Stimulated activated effector memory CD8-positive, alpha-beta T cell treated with anti-CD3 and anti-CD28 coated beads, Interleukin-12 subunit alpha, Interleukin-12 subunit beta, amount 100 ng/mL, for 72 hours (primary cell): ENCODE data around the gene TXNRD1.
"Not testable (repeated sequence)": the region's sequence is repeated elsewhere in the genome, so short reads cannot be mapped to it uniquely, and the experiment has no call there.

Experiments used
- ATAC-seq: fragments of 150-1000 bp; cut with Tn5 transposase; 2 replicates; pipeline ENCODE4 v1.10.0; 2021
- DNase-seq, 2 donors: peaks; one replicate each; pipeline ENCODE4 v3.0.0; 2021 to 2022; ENCODE audit warnings: low spot score in 2 of 2
- H3K27ac Mint-ChIP-seq: one replicate; pipeline ENCODE4 v1.8.0; 2022; ENCODE audit warnings: mild to moderate bottlenecking, mixed read lengths
- H3K36me3 Mint-ChIP-seq: one replicate; pipeline ENCODE4 v1.8.0; 2022; ENCODE audit warnings: mild to moderate bottlenecking, mixed read lengths
- H3K4me1 Mint-ChIP-seq: one replicate; pipeline ENCODE4 v1.8.0; 2022; ENCODE audit warnings: mixed read lengths
- H3K4me3 Mint-ChIP-seq: one replicate; pipeline ENCODE4 v1.8.0; 2022; ENCODE audit warnings: mild to moderate bottlenecking, mixed read lengths
- H3K9me3 Mint-ChIP-seq: one replicate; pipeline ENCODE4 v1.8.0; 2022; ENCODE audit warnings: mixed read lengths

The TXNRD1 gene

GRCh38 chr12:104376650-104377513 lies 161.3 kb downstream of the TXNRD1 start:
- no peak for DNase-seq
- Mint-ChIP-seq H3K9me3 (no peaks in the 10 kb centered on the region), H3K36me3 (no peaks in the 10 kb centered on the region), H3K4me3 (no peak overlapping the region), H3K27ac (peak overlapping the region; percentile 29), H3K4me1 (peaks cover 12% of the 10 kb centered on the region)
- ATAC-seq, result no peak

GRCh38 chr12:104377514-104377812 lies 161.9 kb downstream of the TXNRD1 start:
- peaks cover 12% of the 10 kb centered on the region for H3K4me1 Mint-ChIP-seq
- ATAC-seq (no peak), DNase-seq (no peak)
- H3K27ac Mint-ChIP-seq, result peak overlapping the region; percentile 29
- H3K9me3 Mint-ChIP-seq, result no peaks in the 10 kb centered on the region
- H3K36me3 Mint-ChIP-seq, result no peaks in the 10 kb centered on the region
- H3K4me3 Mint-ChIP-seq, result no peak overlapping the region

- no peaks in the 10 kb centered on the region for H3K36me3 Mint-ChIP-seq
- H3K4me1 Mint-ChIP-seq, result peaks cover 11% of the 10 kb centered on the region
- H3K4me3 Mint-ChIP-seq, result no peak overlapping the region
- no peak overlapping the region for H3K27ac Mint-ChIP-seq
- DNase-seq (no peak), ATAC-seq (no peak)
- no peaks in the 10 kb centered on the region for H3K9me3 Mint-ChIP-seq
These were observed 162.8 kb downstream of the TXNRD1 start for GRCh38 chr12:104378427-104378826.

DNA sequence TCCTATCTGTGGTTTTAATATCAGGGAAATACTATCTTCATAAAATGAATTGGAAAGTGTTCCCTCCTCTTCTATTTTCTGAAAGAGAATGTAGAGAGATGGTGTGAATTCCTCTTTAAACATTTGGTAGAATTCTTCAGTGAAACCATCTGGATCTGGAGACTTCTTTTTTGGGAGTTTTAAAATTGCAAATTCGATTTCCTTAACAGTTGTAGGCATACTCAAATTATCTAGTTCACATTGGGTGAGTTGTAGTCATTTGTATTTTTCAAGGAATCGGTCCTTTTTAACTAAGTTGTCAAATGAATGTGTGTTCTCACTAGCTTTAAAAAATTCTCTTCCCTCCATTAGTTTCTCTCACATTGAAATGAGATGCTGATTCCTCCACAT lies 165.8 kb downstream of the TXNRD1 start:
- H3K4me1 Mint-ChIP-seq, result peaks cover 18% of the 10 kb centered on the region
- ATAC-seq, result no peak
- DNase-seq, result no peak
- no peaks in the 10 kb centered on the region for H3K36me3 Mint-ChIP-seq
- no peak overlapping the region for H3K27ac Mint-ChIP-seq
- H3K4me3 Mint-ChIP-seq, result no peak overlapping the region
- H3K9me3 Mint-ChIP-seq, result no peaks in the 10 kb centered on the region

DNA sequence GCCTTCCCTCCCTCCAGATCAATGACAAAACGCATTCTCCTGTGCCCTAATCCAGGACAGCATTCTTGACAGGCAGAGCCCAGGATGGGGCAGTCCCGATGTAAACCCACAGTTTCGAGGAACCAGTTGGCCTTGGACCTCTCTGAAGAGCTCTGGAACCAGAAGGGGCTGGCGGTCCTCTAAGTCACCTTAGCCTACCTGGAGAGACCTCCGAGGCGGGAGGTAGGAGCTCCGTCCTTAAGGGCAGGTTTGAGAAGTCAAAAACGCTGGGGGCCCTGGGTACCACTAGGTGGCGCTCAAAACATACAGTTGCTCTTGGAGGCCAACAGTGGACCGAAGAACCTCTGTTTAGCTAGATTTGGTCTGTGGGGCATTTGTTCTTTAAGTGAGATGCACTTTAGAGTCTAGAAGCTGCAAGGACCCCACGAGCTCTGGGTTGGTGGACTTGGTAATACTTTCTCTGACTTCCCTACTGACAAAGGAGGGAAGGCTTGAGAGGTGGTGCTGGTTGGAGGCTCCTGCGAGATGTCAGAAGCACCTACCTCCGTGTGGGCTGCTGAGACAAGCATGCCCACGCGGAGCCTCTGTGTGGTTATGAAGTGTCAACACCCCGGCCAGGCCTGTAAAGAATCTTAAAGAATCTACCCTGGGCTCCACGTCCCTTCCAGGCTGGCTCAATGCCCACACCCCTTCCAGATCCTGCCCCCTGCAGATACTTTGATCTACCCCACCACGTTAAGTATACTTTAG lies 166.3 kb downstream of the TXNRD1 start:
- H3K27ac Mint-ChIP-seq, result no peak overlapping the region
- H3K4me1 Mint-ChIP-seq, result peaks cover 18% of the 10 kb centered on the region
- no peaks in the 10 kb centered on the region for H3K9me3 Mint-ChIP-seq
- H3K4me3 Mint-ChIP-seq, result peak overlapping the region; percentile 4
- no peaks in the 10 kb centered on the region for H3K36me3 Mint-ChIP-seq
- ATAC-seq (peak; percentile 81), DNase-seq (peak; percentile 74 to 92)

DNA sequence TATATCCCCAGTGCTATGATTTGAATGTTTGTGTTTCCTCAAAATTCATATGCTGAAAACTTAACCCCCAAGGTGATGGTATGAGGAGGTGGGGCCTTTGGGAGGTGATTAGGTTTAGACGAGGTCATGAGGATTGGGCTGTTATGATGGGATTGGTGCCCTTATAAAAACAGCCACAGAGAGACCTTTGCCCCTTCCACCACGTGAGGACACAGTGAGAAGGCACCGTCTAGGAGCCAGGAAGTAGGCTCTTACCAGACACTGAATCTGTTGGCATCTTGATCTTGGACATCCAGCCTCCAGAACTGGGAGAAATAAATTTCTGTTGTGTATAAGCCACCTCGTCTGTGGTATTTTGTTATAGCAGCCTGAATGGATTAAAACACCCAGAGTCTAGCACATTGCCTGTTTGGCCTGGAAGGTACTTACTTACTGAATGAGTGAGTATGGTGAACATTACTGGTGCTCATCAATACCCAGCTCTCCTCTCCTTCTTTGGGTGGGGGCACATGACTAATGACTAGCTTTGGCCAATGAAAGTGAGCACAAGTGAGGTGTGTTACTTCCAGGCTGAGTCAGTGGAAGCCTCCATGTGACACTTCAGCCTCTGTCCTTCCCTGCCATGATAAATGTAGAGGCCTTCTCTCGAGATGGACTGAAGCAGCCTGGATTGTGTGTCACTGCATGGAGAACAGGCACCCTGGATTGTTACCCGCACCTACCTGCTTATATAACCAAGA lies 168.7 kb downstream of the TXNRD1 start:
- ATAC-seq (peak; percentile 86), DNase-seq (no peak)
- no peaks in the 10 kb centered on the region for H3K36me3 Mint-ChIP-seq
- H3K4me3 Mint-ChIP-seq, result no peak overlapping the region
- H3K27ac Mint-ChIP-seq, result no peak overlapping the region
- peaks cover 25% of the 10 kb centered on the region for H3K4me1 Mint-ChIP-seq
- no peaks in the 10 kb centered on the region for H3K9me3 Mint-ChIP-seq

GRCh38 chr12:104385510-104385909 lies 169.9 kb downstream of the TXNRD1 start:
- ATAC-seq, result no peak
- Mint-ChIP-seq H3K27ac (no peak overlapping the region), H3K4me3 (no peak overlapping the region)

GRCh38 chr12:104386461-104386860 lies 170.9 kb downstream of the TXNRD1 start:
- Mint-ChIP-seq H3K4me3 (no peak overlapping the region), H3K36me3 (no peaks in the 10 kb centered on the region), H3K9me3 (no peaks in the 10 kb centered on the region), H3K4me1 (peaks cover 25% of the 10 kb centered on the region), H3K27ac (no peak overlapping the region)
- ATAC-seq (no peak), DNase-seq (no peak)

More at GRCh38 chr12:104385510-104385909, 169.9 kb downstream of the TXNRD1 start:
- DNase-seq, result no peak
- no peaks in the 10 kb centered on the region for H3K36me3 Mint-ChIP-seq
- H3K9me3 Mint-ChIP-seq, result no peaks in the 10 kb centered on the region
- H3K4me1 Mint-ChIP-seq, result peaks cover 25% of the 10 kb centered on the region

- Mint-ChIP-seq H3K9me3 (no peaks in the 10 kb centered on the region), H3K36me3 (no peaks in the 10 kb centered on the region), H3K4me1 (peaks cover 18% of the 10 kb centered on the region), H3K4me3 (no peak overlapping the region), H3K27ac (no peak overlapping the region)
- no peak for ATAC-seq
- no peak for DNase-seq
These were observed 171.6 kb downstream of the TXNRD1 start for GRCh38 chr12:104387190-104387589.

GRCh38 chr12:104394086-104394485 lies 178.5 kb downstream of the TXNRD1 start:
- H3K4me3 Mint-ChIP-seq, ATAC-seq, H3K36me3 Mint-ChIP-seq, H3K4me1 Mint-ChIP-seq, H3K27ac Mint-ChIP-seq, H3K9me3 Mint-ChIP-seq, DNase-seq: not testable (repeated sequence)
